Measurements from ENCODE around the gene PRAMEF13.
"Not testable (repeated sequence)": the region's sequence is repeated elsewhere in the genome, so short reads cannot be mapped to it uniquely, and the experiment has no call there.

DNA sequence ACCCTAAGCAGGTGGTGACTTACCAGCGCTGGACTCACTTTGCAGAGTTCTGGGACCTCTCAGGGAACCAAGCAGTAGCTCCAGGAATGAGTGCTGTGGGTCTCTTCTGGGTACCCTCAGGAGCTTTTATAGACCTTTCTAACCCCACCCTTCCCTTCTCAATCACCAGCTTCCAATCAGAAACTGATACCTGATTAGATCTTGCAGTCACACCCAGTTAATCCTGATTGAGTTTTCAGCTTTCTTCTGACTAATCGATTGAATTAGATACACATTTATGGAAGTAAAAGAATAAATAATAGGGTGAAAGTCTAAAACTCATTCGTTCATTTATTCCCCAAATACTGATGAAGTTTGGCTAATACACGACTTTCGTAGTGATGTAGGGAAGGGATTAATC lies at the start of gene PRAMEF13:
- not testable (repeated sequence) for TF ChIP-seq POLR2AphosphoS5, POLR2A, POU2F2, TAF1 (IDR thresholded peaks at IDR 0.05; ENCODE audit: low read depth, low read length)
